ENCODE results near the gene NR4A2.
"Not testable (repeated sequence)": the region's sequence is repeated elsewhere in the genome, so short reads cannot be mapped to it uniquely, and the experiment has no call there.

The NR4A2 gene

DNA sequence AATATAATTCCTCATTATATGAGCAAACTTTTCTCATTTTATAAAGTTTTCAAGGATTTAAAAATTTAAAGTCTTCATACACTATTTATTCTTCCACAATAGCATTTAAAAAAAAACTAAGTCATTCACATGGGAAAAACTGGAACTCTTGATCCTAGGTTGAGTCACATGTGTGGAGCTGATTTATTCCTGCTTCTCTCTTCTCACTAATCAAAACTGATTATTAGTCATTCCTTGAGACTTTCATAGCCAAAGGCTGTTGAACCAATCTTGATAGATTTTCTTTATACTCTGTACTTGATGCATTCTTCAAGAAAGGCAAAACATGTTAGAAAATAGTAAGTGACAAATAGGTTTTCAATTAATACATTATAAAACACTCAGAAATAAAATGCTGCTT, 27.4 kb downstream of the NR4A2 start:
- H3K4me3 ChIP-seq (ENCODE audit: low read depth, low read length) = no peak overlapping the region
- TF ChIP-seq, protein P1, sequence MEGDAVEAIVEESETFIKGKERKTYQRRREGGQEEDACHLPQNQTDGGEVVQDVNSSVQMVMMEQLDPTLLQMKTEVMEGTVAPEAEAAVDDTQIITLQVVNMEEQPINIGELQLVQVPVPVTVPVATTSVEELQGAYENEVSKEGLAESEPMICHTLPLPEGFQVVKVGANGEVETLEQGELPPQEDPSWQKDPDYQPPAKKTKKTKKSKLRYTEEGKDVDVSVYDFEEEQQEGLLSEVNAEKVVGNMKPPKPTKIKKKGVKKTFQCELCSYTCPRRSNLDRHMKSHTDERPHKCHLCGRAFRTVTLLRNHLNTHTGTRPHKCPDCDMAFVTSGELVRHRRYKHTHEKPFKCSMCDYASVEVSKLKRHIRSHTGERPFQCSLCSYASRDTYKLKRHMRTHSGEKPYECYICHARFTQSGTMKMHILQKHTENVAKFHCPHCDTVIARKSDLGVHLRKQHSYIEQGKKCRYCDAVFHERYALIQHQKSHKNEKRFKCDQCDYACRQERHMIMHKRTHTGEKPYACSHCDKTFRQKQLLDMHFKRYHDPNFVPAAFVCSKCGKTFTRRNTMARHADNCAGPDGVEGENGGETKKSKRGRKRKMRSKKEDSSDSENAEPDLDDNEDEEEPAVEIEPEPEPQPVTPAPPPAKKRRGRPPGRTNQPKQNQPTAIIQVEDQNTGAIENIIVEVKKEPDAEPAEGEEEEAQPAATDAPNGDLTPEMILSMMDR (IDR thresholded peaks at IDR 0.05; ENCODE audit: low read depth, low read length) = no peak

DNA sequence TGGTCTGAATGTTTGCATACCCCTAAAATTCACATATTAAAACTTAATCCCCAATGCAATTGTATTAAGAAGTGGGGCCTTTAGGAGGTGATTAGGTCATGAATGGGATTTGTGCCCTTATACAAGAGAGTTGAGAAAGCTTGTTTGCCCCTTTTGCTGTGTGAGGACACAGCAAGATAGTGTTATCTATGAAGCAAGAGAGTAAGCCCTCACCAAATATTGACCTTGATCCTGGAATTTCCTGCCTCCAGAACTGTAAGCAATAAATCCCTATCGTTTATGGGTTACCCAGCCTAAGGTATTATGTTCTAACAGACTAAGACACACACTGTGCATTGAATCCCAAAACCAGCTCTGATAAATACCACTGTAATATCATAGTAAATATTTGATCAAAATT, 32.2 kb downstream of the NR4A2 start:
- H3K4me3 ChIP-seq (ENCODE audit: low read depth, low read length) = no peak overlapping the region
- TF ChIP-seq, protein P1 (IDR thresholded peaks at IDR 0.05; ENCODE audit: low read depth, low read length) = no peak

DNA sequence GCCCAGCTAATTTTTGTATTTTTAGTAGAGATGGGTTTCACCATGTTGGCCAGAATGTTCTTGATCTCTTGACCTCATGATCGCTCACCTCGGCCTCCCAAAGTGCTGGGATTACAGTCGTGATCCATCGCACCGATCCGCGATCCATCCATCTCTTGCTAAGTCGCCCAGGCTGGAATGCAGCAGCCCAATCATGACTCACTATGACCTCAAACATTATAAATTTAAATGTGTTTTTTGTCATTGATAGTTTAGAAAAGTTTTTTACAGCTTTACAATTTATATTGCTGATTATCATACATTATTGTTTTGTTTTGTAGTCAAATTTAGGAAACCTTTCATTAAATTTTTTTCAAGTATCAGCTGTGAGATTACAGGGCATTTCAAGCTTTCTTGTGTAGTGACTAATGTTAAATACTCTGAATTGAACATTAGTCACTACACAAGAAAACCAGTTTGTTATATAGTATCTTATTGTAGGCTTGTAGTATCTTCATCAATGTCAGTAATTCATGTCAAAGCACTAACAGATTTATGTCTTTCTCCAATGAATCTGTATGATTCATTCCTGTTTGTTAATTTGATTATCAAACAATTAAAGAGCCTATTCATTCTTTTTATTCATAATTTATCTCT, 37.5 kb downstream of the NR4A2 start:
- TF ChIP-seq, protein P1 (IDR thresholded peaks at IDR 0.05; ENCODE audit: low read depth, low read length) = no peak

DNA sequence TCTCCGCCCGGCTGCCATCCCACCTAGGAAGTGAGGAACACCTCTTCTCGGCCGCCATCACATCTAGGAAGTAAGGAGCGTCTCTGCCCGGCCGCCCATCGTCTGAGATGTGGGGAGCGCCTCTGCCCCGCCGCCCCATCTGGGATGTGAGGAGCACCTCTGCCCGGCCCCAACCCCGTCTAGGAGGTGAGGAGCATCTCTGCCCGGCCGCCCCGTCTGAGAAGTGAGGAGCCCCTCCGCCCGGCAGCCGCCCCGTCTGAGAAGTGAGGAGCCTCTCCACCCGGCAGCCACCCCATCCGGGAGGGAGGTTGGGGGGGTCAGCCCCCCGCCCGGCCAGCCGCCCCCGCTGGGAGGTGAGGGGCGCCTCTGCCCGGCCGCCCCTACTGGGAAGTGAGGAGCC, 39.1 kb downstream of the NR4A2 start:
- not testable (repeated sequence) for H3K4me3 ChIP-seq (ENCODE audit: low read depth, low read length)

More for the DNA sequence above, 37.5 kb downstream of the NR4A2 start:
- H3K4me3 ChIP-seq (ENCODE audit: low read depth, low read length) = no peak overlapping the region

DNA sequence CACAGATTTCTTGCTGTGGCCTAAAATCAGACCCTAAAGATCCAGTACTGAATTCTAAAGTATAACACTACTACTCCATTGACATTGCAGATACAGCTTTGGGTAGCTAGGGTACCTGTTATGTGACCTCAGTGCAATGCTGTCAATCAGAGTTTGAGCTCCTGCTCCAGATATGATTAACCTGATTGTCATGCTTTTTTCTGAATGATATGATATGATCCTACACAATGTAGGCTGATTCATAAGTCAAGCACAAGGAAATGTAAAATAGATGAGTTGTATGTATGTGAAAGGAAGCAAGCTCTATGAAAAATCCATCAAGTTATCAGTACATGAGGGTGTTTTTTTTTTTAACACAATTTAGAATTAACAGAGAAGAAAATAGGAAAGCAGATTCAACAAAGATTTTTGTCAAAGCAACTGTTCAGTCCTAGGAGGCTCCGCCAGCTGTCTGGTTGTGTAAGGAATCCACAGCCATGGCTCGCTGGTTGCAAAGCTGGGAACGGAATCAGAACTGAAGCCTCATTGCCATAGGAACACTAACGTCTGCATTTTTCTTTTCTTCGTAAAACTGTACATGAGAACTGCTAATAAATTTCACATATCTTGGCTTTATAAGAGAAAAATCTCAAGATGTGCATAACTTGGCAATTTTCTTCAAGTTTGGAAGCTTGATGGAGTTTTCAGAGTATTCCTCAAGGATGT, 52.9 kb downstream of the NR4A2 start:
- TF ChIP-seq, protein P1 (IDR thresholded peaks at IDR 0.05; ENCODE audit: low read depth, low read length) = no peak
- no peak overlapping the region for H3K4me3 ChIP-seq (ENCODE audit: low read depth, low read length)
